Measurements from ENCODE around the gene TRIP13.

The TRIP13 gene

DNA sequence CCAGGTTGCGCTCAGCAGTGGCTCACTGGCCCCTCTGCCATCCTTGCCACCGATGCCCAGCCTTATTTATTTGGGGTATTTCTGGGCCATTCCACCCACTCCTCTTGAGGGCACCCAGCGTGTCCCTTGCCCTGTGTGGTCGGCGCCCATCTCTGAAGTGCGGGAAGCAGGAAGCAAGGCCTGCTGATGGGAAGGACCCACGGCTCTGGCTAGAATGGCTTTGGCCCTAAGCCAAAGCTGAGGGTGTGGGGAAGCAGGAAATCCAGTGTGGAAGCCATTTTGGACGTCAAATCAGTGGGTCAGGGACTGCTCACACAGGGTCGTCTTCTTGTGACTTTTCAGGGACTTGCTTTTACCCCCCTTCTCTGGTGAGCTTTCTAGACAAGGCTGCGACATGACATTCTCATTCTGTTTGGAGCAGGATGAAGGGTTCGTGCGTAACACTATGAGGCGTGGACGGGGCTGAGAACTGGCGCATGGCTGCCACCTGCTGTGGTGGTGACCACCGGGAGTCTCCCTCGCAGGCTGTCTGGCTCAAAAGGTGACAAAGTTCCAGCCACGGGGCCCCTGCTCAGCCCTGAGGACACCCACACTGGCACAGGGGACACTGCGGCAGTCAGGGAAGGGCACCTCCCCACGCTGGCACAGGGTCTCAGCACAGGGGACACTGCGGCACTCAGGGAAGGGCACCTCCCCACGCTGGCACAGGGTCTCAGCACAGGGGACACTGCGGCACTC is 65.2 kb downstream of the TRIP13 start:
- H3K27me3 Mint-ChIP-seq (ENCODE audit: low read depth): peaks cover 9% of the 10 kb centered on the region
- peak overlapping the region; percentile 65 for H3K27ac Mint-ChIP-seq
- H3K9me3 Mint-ChIP-seq: no peaks in the 10 kb centered on the region
- peaks cover 51% of the 10 kb centered on the region for H3K4me1 Mint-ChIP-seq (ENCODE audit: low read depth)
- H3K36me3 Mint-ChIP-seq (ENCODE audit: low read depth): peaks cover 3% of the 10 kb centered on the region
- DNase-seq (ENCODE audit: low spot score): no peak
- H3K4me3 Mint-ChIP-seq: peak overlapping the region; percentile 50

DNA sequence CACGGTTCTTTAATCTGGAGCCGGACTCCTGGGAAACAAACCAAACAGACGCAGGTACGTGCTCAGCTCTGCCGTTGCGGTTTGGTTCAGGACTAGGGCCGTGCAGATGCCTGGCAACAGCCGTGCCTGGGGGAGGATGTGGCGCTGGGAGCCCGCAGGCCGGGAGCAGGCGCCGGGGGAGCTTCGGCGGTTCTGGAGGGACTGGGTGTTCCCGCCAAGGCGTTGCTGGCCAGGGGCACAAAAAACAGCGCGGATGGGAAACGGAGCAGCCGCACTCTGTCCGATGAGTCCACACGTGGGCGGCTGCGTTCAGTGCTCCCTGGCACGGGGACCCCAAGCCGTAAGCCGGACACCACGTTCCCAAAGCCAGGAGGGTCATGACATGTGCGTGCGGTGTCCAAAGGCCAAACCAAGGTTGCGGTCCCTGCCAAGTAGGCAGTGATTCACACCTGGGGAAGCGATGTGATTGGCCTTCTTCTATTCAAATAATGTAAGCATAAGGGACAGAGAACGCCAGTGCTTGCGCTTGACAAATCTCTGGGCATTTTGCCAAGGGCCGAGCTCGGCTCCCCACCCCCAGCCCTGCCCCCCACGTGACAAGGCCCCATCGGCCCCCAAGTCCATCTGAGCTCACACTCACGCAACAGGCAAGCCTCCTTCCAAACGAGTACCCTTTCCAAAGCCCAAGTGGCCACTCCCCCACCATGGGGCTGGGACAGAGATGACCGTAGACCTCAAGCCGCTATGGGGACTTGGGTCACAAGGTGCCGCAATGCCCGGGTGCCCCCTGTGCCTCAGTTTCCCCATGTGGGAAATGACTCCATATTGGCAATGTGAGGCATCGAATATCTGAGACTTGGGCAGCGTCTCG is 66.3 kb downstream of the TRIP13 start:
- H3K4me3 Mint-ChIP-seq: no peak overlapping the region
- peaks cover 61% of the 10 kb centered on the region for H3K4me1 Mint-ChIP-seq (ENCODE audit: low read depth)
- H3K27me3 Mint-ChIP-seq (ENCODE audit: low read depth): peaks cover 9% of the 10 kb centered on the region

DNA sequence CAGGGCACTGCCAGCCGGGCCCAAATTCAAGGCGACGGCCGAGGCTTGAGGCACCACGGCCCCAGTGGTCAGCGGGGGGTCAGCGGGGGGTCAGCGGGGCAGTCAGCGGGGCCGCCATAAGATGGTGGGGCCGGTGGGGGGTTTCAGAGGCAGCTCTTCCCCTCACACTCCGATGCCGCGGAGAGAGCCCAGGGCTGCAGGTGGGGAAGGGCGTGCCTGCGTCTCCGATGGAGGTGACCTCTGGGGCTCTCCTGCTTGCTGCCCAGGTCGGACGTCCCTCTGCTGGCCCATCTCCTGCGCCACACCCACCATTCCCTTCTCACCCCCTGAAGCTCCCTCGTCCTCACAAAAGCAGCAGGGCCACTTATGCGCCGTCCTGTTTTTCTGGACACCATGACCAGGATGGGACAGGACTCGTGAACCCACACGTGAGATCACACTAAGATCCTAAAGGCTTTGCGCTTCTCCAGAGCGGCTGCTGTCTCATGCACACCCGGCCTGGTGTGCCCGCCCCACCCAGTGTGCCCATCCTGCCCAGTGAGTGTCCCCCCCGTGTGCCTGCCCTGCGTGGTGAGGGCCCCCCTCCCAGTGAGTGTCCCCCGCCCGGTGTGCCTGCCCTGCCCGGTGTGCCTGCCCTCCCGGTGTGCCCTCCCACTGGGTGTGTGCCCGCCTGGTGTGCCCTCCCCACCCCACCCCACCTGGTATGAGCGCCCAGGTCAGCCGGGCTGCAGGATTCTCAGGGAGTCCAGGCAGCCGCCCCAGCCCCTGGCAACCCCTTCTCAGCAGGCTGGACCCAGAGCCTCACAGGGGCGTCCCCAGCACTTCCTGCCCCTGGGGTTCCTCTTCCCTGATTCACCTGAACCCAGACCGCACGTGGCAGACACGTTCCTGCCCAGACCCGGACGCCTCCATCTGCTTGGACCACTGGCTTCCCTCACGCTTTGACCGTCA is 67.2 kb downstream of the TRIP13 start:
- Mint-ChIP-seq H3K36me3 (ENCODE audit: low read depth) (peaks cover 5% of the 10 kb centered on the region), H3K4me1 (ENCODE audit: low read depth) (peaks cover 68% of the 10 kb centered on the region), H3K27ac (peak overlapping the region; percentile 57)

More for the DNA sequence above, 66.3 kb downstream of the TRIP13 start:
- Mint-ChIP-seq H3K27ac (no peak overlapping the region), H3K36me3 (ENCODE audit: low read depth) (peaks cover 3% of the 10 kb centered on the region), H3K9me3 (no peaks in the 10 kb centered on the region)
- no peak for DNase-seq (ENCODE audit: low spot score)

DNA sequence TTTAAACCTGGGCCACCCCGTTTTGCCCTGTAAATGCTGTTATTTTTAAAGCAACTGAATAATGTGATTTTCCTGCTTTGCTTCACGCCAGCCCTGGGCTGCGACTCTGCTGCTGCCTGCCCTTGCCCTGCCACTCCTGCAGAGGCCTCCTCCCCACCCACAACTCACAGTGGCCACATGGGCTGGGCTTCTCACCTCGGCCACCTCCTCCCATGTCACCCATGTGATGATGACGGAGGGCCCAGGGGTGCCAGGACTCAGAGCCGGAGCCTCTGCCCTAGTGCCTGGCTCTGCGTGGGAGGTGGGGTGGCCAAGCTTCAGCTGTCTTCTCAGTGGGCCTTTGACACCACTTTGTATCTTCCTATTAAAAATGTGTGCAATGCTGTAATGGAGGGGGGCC is 67.9 kb downstream of the TRIP13 start:
- no peaks in the 10 kb centered on the region for H3K9me3 Mint-ChIP-seq
- H3K4me1 Mint-ChIP-seq (ENCODE audit: low read depth): peaks cover 68% of the 10 kb centered on the region
- H3K4me3 Mint-ChIP-seq: no peak overlapping the region
- H3K27ac Mint-ChIP-seq: peak overlapping the region; percentile 57
- peaks cover 3% of the 10 kb centered on the region for H3K27me3 Mint-ChIP-seq (ENCODE audit: low read depth)
- H3K36me3 Mint-ChIP-seq (ENCODE audit: low read depth): peaks cover 6% of the 10 kb centered on the region
- DNase-seq (ENCODE audit: low spot score): no peak

More for the DNA sequence above, 67.2 kb downstream of the TRIP13 start:
- Mint-ChIP-seq H3K9me3 (no peaks in the 10 kb centered on the region), H3K4me3 (no peak overlapping the region), H3K27me3 (ENCODE audit: low read depth) (peaks cover 9% of the 10 kb centered on the region)
- DNase-seq (ENCODE audit: low spot score): no peak

DNA sequence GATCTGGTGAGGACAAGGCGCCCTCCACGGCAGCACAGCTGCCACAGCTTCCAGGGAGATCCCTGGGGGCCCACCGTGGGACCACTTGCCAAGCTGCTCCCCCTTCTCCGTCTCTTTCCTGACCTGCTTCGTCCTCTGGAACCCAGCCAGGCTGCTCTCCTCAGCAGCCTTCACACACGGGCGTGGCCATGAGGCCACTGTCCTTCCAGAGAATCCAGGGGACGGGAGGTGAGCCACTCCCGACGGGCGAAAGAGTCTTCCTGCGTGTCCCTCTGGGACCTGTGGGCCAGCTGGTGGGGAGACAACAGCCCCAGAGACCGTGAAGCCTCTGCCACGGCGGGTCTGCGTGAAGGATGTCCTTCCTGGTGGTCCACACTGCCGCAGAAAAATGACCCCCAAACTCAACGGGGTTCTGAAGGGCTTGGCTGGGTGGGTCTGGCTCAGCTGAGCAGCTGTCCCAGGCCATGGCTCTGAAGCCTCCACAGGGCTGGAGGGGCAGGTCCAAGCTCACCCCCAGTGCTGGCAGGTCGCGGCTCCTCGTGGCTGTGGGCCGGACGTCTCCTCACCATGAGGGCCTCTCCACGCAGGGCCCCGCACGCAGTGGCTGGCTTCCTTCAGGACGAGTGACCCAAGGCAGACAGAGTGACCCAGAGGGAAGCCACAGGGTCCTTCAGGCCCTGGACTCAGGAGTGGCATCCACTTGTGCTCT is 68.5 kb downstream of the TRIP13 start:
- H3K36me3 Mint-ChIP-seq (ENCODE audit: low read depth): peaks cover 11% of the 10 kb centered on the region
- no peak for DNase-seq (ENCODE audit: low spot score)
- peak overlapping the region; percentile 57 for H3K27ac Mint-ChIP-seq
- no peak overlapping the region for H3K4me3 Mint-ChIP-seq
- no peaks in the 10 kb centered on the region for H3K27me3 Mint-ChIP-seq (ENCODE audit: low read depth)
- H3K4me1 Mint-ChIP-seq (ENCODE audit: low read depth): peaks cover 68% of the 10 kb centered on the region
- H3K9me3 Mint-ChIP-seq: no peaks in the 10 kb centered on the region

DNA sequence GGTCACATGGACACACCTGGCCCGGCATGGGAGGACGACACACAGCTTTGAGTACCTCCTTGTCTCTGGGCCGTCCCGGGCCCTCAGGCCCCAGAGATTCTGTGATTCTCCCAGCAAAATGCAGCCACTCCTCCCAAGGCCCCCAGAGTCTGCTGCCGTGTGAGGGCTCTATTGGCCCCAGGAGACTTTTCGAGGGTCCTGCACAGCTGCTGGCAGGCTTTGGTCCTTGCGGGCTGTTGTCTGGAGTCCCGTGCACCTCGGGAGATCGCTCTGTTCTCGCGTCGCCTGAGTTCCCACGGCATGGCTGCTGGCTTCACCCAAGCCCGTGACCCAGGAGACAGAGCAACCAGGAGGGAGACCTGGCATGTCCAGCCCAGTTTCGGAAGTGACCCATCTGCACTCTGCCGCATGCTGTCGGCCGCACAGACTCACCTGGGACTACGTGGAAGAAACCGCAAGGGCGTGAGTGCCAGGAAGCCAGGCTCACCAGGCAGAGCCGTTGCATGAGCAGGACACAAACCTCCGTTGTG is 69.1 kb downstream of the TRIP13 start:
- H3K36me3 Mint-ChIP-seq (ENCODE audit: low read depth): peaks cover 15% of the 10 kb centered on the region
- peak overlapping the region; percentile 79 for H3K27ac Mint-ChIP-seq
- no peak overlapping the region for H3K4me3 Mint-ChIP-seq
- H3K9me3 Mint-ChIP-seq: no peaks in the 10 kb centered on the region
- peaks cover 68% of the 10 kb centered on the region for H3K4me1 Mint-ChIP-seq (ENCODE audit: low read depth)
- DNase-seq (ENCODE audit: low spot score): no peak
- no peaks in the 10 kb centered on the region for H3K27me3 Mint-ChIP-seq (ENCODE audit: low read depth)

DNA sequence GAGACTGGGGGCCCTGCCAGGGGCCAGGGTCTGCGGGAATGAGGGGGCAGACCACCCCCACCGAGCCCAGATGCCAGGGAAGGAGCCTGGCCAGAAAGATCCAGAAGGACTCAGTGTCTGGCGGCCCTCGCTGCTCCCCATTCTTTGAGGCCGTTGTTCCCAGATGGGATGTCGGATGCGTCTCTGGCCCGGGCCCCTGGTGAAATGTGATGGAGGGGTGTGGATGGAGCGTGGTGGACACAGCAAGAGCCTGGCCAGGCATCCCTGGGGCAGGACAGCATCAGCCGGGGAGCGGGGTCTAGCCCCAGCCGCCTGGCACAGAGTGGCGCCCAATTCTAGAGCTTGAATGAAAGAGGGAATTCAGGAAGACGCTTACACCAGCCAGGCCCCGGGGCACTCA is 69.7 kb downstream of the TRIP13 start:
- H3K9me3 Mint-ChIP-seq: peaks cover under 1% of the 10 kb centered on the region
- peak overlapping the region; percentile 79 for H3K27ac Mint-ChIP-seq
- peaks cover 19% of the 10 kb centered on the region for H3K36me3 Mint-ChIP-seq (ENCODE audit: low read depth)
- no peak overlapping the region for H3K4me3 Mint-ChIP-seq
- H3K27me3 Mint-ChIP-seq (ENCODE audit: low read depth): no peaks in the 10 kb centered on the region
- no peak for DNase-seq (ENCODE audit: low spot score)
- H3K4me1 Mint-ChIP-seq (ENCODE audit: low read depth): peaks cover 65% of the 10 kb centered on the region

DNA sequence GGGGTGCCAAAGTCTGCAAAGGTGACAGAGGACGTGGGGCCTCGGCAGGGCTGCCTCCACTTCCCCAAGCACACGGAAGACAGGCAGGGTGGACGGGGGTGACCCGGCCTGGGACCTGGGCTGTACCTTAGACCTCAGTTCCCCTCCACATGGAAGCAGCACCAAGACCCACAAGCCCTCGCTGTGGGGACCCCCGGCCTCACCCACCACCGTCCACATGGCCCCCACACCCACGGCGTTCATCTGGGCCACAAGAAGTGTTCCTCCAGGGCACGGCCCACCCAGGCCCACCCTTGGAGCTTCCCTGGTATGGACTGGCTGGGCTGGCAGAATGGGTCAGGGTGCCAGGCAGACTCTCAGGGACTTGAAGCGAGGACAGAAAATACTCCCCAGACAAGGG is 70.1 kb downstream of the TRIP13 start:
- peak overlapping the region; percentile 96 for H3K27ac Mint-ChIP-seq
- H3K27me3 Mint-ChIP-seq (ENCODE audit: low read depth): no peaks in the 10 kb centered on the region
- H3K36me3 Mint-ChIP-seq (ENCODE audit: low read depth): peaks cover 23% of the 10 kb centered on the region
- H3K9me3 Mint-ChIP-seq: peaks cover 5% of the 10 kb centered on the region
- peak overlapping the region; percentile 91 for H3K4me3 Mint-ChIP-seq
- no peak for DNase-seq (ENCODE audit: low spot score)
- peaks cover 61% of the 10 kb centered on the region for H3K4me1 Mint-ChIP-seq (ENCODE audit: low read depth)

DNA sequence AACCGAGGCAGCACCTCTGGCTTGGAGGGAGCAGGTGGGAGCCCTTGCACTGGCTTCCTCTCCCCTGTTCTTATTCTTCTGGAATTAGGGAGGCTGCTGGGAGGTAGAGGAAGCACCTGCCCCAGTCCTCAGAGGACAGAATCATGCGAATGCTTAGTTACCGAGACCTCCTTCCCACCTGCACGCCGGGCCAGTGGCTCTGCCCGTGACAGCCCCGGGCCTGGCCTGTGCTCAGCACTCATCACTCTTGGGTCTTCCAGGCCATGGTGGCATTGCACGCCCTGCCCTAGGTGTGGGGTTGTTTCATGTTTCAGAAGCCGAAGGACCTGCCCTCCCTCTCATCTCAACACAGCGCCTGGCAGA is 70.6 kb downstream of the TRIP13 start:
- Mint-ChIP-seq H3K4me3 (peak overlapping the region; percentile 91), H3K27ac (peak overlapping the region; percentile 96), H3K27me3 (ENCODE audit: low read depth) (no peaks in the 10 kb centered on the region), H3K36me3 (ENCODE audit: low read depth) (peaks cover 26% of the 10 kb centered on the region), H3K4me1 (ENCODE audit: low read depth) (peaks cover 60% of the 10 kb centered on the region), H3K9me3 (peaks cover 7% of the 10 kb centered on the region)
- DNase-seq (ENCODE audit: low spot score): no peak

DNA sequence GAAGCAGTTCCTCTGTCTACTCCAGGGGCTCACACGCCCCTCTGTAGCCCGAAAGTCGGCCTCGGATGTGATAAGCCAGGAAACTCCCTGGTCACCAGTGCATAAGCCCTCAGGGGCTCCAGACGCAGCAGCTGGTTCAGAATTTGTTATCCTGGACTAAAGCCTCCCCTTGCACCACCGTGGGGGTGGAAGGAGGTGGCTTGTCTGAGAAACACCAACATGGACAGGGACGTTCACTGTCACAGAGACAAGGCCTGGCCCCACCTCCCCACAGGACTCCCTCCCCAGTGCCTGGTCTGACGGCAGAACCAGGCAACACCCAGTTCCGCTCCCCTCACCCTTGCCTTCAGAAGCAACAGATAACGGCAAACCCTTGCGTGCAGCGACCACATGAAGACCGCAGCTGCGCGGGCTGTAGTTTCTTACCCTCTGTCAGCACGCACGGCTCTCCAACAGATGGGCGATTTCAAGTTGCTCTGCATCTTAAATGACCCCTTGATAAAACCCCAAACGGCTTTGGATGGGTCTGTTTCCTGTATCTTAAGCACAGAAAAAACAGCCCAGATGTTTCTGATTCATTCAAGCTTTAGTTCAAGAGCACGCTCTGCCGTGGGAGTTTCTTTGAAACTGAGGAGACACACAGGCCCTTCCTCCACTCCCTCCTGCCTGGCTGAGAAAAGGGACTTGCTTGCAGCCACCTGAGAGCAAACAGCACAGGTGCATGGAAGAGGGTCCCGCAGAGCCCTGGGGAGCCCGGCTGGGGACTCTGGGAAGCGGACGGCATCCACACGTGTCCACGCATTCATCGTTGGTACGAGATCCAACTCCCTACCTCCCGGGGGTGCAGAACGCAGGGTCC is 71.2 kb downstream of the TRIP13 start:
- Mint-ChIP-seq H3K27me3 (ENCODE audit: low read depth) (peaks cover 3% of the 10 kb centered on the region), H3K27ac (peak overlapping the region; percentile 96), H3K9me3 (peaks cover 13% of the 10 kb centered on the region), H3K4me1 (ENCODE audit: low read depth) (peaks cover 63% of the 10 kb centered on the region), H3K4me3 (peak overlapping the region; percentile 91), H3K36me3 (ENCODE audit: low read depth) (peaks cover 31% of the 10 kb centered on the region)
- peak; percentile 80 for DNase-seq (ENCODE audit: low spot score)

DNA sequence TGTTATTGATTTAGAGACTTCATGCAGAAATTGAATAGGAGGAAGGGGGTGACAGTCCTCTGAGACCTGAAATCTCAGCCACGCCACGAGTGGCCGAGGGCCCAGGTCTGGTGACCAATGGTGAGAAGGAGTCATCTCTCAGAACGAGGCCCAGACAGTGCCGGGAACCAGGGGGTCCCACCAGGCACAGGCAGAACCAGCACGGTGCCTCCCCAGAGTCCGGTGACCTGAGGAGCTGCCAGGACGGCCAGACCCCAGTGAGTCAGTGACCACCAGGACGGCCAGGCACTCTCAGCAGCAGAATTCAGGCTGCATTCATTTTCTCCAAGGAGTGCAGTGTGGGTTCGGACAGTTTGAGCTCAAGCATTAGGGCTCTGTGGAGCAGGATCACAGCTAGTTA is 72.1 kb downstream of the TRIP13 start:
- Mint-ChIP-seq H3K9me3 (peaks cover 22% of the 10 kb centered on the region), H3K4me1 (ENCODE audit: low read depth) (peaks cover 67% of the 10 kb centered on the region), H3K36me3 (ENCODE audit: low read depth) (peaks cover 38% of the 10 kb centered on the region), H3K27me3 (ENCODE audit: low read depth) (peaks cover 11% of the 10 kb centered on the region), H3K4me3 (peak overlapping the region; percentile 91), H3K27ac (peak overlapping the region; percentile 96)
- DNase-seq (ENCODE audit: low spot score): no peak

DNA sequence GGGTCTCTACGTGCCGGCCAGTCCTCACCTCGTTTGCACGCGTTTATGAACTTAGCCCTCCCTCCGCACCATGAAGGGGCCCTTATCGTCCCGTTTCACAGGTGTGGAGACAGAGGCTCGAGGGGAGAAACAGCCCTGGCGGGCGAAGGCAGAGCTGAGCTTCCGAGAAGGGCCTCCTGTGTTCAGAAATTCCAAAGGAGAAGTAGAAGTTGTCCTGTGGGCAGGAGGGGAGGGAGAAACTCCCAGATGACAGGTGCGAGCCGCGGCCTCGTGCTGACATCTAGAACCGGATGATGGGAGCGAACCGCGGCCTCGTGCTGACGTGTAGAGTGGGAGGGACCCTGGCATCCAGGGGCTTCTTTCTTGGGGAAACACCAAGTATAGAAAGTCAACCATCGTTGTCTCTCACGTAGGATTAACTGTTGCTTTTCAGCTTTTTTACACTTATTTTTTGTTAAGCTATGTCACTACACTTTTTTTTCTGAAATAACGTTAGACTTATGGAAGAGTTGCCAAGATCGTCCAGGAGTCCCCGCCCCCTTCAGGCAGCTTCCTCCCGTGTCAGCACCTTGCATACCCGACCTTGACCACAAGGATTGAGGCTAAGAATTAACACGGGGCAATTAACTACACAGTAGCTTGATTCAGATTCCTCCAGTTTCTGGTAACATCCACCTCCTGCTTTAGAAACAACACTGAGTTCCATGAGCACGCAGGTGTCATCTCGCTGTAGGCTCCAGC is 73.1 kb downstream of the TRIP13 start:
- H3K4me3 Mint-ChIP-seq: peak overlapping the region; percentile 91
- peak overlapping the region; percentile 96 for H3K27ac Mint-ChIP-seq
- peaks cover 23% of the 10 kb centered on the region for H3K9me3 Mint-ChIP-seq
- DNase-seq (ENCODE audit: low spot score): no peak
- H3K4me1 Mint-ChIP-seq (ENCODE audit: low read depth): peaks cover 61% of the 10 kb centered on the region
- peaks cover 35% of the 10 kb centered on the region for H3K36me3 Mint-ChIP-seq (ENCODE audit: low read depth)
- peaks cover 11% of the 10 kb centered on the region for H3K27me3 Mint-ChIP-seq (ENCODE audit: low read depth)

Data from T-helper 2 cell treated with Interferon-gamma antibody and Interleukin-4, amounts not matched to agents 5 μg/mL and 100 μg/mL, for 36 hours (primary cell).